DMS79 (cell line): ENCODE data around the gene TRIOBP.

Source experiments
- DNase-seq: peaks from one replicate; lab custom pipeline; 2025; lab: John Stamatoyannopoulos, UW

TRIOBP gene

DNA sequence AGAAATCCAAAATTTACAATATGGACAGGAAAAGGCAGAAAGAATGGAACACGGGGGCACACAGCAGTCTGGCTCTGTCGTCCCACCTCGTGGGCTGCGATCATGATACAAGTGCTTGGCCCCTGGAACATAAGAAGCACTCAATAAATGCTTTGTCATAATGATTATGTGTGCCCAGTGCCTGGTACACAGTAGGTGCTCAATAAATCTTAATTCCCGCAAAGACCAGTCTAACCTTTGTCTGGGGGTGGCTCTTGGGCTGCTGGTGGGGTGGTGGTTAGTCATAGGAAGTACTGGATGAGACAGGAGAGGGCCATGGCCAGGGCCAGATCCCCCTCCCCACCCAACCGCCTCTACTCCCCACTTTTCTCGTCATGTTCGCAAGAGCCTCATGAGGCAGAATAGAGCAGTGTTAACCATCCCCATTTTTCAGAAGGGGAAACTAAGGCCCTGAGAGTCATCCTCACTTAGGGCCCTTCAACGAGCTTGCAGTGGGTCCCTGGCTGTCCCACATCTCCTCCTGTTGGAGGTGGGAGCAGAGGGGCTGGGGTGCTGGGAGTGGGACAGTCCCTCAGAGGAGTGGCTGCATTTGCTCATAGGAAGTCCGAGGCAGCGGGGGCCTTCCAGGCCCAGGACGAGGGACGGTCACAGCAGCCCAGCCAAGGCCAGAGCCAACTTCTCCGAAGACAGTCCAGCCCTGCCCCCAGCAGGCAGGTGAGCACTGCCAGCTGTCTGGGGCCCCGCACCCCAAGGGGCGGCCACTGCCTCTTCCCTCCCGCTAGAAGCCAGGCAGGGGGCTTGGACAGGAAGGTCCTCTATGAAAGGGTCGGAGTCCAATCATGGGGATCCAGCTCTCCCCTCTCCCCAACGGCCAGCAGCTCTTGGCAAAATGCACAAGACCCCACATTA is 36.1 kb downstream of the TRIOBP start:
- no peak for DNase-seq

DNA sequence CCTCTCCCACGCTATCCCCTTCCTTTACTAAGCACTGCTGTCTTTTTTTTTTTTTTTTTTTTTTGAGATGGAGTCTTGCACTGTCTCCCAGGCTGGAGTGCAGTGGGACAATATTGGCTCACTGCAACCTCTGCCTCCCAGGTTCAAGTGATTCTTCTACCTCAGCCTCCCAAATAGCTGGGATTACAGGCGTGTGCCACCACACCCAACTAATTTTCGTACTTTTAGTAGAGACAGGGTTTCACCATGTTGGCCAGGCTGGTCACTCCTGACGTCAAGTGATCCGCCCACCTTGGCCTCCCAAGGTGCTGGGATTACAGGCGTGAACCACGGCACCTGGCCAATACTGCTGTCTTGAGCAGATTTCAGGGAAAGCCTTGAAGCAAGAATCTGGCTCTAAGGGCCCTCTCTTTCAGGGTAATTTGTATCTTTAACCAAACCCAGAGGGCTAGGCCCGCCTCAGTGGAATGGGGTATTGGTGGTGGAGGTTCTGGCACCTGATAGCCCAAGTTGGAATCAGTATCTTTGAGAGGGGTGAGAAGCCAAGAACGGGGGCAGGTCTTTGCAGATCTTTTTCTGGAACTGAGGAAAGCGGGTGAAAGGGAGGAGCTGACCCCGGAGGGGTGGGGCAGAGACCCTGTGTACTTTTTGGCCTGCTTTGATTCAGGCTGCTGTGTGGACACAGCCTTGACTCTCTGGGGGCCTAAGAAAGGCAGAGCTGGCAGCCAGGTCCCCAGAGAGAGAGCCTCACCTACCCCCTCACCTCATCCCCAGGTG is 37.0 kb downstream of the TRIOBP start:
- no peak for DNase-seq

DNA sequence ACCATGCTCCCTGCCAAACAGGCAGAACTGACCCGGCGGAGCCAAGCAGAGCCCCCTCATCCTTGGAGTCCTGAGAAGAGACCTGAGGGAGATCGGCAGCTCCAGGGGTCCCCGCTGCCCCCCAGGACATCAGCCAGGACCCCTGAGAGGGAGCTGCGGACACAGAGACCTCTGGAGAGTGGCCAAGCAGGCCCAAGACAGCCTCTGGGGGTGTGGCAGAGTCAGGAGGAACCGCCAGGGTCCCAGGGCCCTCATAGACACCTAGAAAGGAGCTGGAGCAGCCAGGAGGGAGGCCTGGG is 37.5 kb downstream of the TRIOBP start:
- no peak for DNase-seq

DNA sequence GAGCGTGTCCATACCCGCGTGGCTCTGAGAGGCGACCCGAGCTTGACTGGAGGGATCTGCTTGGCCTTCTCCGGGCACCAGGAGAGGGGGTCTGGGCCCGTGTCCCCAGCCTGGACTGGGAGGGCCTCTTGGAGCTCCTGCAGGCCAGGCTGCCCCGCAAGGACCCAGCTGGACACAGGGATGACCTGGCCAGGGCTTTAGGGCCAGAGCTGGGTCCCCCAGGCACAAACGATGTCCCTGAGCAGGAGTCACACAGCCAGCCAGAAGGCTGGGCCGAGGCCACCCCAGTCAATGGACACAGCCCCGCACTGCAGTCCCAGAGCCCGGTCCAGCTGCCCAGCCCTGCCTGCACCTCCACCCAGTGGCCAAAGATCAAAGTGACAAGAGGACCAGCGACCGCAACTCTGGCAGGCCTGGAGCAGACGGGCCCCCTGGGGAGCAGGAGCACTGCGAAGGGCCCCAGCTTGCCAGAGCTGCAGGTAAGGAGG is 38.2 kb downstream of the TRIOBP start:
- DNase-seq, result no peak

DNA sequence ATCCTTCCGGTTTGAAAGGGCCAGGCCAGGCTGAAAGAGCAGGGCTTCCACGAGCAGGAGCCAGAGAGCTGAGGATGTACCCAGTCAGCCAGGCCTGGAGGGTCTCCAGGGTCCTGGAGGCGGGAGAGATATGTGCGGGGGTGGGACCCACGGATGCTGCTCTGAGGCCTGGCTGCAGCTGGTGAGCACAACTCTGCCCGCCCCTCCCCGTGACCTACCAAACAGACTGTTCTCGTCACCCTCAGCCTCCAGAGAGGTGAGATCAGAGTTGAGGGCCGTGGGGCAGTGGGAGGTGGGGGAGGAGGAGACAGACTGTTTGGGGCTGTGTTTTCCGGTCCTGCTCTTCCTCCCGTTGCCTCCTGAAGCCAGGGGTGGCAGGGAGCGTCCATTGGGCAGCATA is 42.2 kb downstream of the TRIOBP start:
- DNase-seq, result no peak

DNA sequence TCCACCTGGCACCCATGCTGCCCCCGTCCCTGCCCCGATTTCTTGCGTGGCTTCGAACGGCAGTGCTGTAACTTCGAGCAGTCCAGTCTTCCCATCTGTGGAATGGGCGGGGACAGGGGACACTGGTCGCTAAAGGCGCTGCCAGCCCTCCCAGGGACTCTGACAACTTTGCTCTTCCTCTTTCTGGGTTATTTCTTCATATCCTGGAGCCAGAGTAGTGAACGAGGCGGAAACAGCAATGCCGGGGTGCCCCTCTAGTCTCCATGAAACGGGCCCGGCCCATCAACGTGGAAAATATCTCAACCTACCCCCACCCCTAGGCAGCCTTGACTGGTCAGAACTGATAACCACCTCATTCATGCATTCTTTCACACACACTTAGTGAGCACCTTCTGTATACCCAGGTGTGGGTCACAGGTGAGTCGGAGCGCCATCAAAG is 42.8 kb downstream of the TRIOBP start:
- no peak for DNase-seq

DNA sequence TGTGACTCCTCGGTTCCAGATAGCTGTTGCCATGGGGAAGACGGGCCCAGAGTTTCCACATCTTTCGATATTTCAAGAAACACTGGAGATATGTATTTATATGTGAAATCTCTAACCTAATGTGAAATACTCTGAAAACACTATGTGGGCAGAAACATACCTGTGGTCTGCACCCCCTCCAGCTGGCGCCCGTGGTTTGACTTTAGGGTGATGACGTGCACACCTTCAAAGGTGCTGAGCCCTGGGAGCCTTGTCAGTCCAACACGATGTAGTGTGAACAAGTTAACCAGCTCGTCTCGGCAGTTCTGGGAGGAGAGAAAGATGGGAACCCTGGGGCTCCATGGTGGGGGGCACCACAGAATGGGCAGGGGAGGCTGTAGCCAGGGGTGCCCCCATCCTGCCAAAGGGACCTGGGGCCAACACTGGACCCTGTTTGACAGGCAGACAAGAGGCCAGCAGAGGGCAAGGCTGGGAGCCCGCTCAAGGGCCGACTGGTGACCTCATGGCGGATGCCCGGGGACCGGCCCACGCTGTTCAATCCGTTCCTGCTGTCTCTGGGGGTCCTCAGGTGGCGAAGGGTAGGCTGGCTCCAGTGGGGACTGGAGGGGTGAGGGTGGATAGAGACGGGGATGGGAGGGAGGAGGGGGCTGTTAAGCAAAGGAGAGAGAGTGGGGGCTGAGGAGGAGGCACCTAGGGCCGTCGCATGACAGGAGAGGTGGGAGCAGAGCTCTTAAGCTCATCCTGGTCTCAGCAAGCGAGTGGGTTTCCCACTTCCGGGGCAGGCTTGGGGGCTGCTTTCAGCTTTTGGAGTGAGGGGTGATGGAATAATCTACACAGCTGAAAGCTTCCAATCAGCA is 43.8 kb downstream of the TRIOBP start:
- no peak for DNase-seq

DNA sequence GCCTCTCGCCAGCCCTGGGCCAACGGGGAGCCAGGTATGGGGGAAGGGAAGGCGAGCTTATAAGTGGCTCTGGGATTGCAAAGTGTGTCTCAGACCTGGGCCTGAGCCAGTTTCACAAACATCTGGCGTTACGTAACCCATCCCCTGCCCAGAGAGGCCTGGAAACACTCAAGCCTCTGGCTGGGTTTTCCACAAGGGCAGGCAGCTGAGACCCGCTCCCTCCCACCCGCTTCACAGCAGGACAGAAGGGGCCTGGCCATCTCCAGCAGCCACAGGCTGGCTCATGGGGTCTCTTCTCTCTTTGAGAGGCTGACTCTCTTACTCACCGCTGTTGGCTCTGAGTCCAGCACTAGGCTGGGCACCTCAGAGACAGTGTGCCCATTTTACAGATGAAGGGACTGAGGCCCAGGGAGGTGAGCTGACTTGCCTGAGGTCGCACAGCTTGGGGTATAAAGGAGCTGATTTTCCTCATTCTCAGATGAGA is 44.5 kb downstream of the TRIOBP start:
- DNase-seq, result peak; percentile 79

DNA sequence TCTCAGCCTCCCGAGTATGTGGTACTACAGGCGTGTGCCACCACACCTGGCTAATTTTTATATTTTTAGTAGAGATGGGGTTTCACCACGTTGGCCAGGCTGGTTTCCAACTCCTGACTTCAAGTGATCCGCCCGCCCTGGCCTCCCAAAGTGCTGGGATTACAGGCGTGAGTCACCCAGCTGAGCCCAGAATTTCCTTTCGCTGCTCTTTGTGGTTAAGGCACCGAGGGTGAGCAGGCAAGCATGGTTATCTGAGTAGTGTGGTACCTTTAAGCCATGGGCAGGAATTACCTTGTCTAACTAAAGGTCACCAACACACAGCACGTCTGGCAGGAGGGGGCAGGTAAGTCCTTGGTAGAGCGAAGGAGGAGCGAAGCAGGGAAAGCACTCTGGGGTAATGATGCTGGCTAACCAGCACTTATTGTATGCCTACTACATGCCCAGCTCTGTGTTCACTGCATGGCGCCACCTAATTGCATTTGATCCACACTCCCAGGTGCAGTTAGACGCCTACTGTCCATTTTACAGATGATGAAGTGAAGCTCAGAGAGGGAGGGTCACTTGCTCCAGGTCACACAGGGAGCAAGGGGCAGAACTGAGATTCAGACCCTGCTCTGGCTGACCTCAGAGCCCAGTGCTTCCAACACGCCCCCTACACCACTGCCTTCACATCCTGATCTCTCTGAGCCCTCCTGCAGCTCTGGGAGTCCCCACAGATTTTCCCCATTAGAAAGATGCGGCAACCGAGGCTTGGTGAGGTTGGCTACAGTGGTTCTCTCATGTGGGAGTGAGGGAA is 45.7 kb downstream of the TRIOBP start:
- DNase-seq, result no peak

DNA sequence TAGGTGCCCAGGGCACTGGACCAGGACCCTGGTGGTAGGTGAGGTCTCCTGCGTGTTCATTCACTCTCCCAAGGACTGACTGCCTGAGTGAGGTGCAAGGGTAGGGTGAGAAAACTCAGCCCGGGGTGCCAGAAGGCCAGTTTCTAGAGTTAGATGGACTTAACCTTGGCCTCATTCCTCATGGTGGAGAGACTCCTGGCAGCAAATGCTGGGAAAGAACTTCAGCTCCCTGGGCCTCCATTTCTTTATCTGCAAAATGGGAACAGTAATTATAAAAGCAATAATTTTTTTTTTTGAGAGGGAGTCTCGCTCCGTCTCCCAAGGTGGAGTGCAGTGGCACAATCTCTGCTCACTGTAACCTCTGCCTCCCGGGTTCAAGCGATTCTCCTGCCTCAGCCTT is 47.7 kb downstream of the TRIOBP start:
- no peak for DNase-seq

DNA sequence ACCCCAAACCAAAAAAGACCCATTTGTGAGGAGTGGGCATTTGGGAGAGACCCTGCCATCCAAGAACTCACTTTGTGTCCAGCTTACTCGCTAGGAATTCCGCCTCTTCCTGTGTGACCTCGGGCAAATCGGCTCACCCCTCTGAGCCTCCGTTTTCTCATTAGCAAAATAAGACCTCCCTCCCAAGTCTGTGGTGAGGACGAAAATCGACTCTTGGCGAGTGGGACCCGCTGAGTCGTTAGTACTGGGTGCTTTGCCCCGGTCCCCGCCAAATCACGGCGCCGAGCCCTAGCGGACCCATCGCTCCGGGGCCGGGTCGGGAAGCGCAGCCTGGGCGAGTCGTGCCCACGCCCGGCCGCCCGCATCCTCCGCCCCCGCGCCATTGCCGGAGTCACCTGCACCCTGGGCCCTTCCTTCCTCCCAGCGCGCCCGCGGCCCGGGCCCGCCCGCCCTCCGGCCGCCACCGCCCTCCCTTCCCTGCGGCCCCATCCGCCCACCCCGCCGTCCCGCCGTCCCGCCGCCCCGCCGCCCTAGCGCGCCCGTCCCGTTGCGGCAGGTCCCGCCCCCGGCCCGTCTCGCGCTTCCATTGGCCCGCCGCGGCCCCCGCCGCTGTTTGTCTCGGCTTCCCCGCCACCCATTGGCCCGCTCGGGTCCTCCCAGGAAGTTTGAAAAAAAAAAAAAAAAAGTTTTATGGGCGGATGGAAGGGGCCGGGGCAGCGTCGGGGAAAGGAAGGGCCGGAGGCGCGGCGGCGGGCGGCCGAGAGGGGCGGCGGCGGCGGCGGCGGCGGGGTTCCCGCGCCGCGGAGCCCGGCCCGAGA is 48.9 kb downstream of the TRIOBP start:
- peak; percentile 38 for DNase-seq

DNA sequence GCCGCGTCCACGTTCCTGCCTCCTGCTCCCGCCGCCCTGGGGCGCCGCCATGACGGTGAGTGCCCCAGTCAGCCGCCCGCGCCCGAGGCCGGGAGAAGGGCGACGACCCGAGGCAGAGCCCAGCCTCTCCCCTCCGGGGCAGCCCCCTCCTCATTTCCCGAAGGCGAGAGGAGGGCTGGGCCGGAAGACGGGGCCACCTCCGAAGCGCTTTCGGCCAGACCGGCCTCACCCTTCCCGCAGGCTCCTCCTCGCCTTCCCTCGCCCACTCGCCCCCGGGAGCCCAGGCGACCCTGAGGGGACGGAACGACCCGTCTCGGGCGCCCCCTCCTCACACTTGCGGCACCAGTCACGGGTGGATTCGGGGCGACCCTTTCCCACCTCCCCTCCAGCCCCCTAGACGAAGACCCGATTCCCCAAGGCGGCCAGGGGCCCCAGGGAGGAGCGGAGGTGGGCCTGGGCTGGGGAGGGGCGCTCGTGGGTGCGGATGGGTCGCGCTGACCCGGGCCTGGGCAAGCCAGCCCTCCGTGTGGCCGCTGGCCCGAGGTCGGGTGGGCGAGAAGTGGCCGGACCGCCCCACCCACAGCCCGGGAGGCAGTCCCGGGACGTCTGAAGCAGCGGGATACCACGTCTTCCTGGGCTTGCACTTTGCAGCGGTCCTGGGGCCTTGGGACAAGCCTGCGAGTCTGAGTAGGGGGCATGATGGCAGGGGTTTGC is 49.7 kb downstream of the TRIOBP start:
- DNase-seq, result no peak

DNA sequence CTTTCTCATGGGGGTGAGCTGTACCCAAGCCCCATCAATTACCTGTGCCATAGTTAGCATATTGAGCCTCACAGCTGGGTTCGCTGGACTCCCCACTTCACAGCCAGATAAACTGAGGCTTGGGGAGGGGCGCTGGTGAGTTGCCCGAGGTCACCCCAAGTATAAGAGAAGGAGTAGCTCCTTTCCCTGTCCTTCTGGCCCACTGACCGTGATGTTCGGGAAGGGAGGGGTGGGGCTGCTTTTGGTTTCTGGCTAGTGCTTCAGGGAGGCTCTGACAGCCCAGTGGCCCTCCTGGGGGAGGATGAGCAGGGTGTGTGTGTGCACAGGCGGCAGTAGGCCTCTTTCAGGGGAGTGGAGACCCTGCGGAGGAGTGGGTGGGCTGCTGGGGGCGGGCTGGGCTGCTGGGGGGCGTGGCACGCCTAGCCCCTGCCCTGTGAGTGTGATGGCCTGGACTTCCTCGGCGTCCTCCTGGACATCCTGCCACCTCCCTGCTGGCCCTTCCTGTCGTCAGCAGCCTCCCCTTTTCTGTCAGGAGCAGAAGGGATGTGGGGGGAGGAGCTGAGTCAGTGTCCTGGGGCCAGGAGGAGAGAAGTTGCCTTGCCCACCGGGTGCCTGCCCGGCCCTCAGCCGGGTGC is 50.3 kb downstream of the TRIOBP start:
- DNase-seq, result no peak

DNA sequence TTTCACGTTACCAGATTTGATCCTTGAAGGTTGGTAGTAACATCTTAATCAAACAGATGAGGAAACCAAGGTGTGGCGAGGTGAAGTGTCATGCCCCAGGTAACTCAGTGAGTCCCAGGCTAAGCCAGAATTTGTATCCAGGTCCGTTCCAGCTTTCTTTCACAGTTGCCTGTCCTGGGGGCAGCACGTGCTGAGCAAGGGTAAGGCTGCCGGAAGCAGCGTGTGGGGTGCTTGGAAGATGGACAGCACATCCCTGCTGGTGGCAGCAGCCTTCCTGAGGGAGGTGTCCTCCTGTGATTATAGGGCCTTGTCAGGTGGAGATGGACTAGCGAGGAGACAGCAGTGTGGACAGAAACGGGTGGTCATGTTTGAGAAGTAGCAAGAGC is 50.9 kb downstream of the TRIOBP start:
- DNase-seq, result no peak

DNA sequence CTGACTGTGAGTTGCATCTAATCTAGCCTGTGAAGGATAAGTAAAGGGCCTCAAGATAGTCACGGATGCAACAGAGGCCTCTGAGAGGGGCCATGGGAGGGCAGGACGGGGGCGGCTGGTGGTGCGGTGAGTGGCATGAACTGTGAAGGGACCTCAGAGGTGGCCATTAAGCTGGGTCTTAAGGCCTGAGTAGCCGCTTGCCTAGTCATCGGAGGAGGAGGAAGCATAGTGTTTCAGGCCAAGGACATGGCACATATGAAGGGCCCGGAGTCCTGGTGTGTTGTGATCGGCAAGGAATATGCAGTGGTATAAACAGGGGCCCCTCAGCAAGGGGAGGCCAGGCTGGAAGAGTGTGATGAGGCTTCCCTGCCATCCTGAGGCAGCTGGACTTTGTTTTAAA is 51.8 kb downstream of the TRIOBP start:
- no peak for DNase-seq

DNA sequence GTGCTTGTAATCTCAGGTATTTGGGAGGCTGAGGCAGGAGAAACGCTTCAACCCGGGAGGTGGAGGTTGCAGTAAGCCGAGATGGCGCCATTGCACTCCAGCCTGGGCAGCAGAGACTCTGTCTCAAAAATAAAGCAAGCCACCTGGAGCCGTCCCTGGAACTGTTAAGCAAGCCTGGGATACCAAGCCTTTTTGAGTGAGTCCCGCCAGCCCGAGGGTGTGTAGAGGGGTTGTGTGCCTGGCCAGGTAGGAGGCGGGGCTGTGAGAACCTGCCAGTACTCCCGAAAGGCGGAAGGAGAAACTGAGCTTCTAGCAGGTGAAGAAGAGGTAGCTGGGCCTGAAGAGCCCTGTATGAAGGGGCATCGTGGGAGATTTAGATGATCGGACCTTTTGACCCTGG is 52.4 kb downstream of the TRIOBP start:
- DNase-seq, result no peak

DNA sequence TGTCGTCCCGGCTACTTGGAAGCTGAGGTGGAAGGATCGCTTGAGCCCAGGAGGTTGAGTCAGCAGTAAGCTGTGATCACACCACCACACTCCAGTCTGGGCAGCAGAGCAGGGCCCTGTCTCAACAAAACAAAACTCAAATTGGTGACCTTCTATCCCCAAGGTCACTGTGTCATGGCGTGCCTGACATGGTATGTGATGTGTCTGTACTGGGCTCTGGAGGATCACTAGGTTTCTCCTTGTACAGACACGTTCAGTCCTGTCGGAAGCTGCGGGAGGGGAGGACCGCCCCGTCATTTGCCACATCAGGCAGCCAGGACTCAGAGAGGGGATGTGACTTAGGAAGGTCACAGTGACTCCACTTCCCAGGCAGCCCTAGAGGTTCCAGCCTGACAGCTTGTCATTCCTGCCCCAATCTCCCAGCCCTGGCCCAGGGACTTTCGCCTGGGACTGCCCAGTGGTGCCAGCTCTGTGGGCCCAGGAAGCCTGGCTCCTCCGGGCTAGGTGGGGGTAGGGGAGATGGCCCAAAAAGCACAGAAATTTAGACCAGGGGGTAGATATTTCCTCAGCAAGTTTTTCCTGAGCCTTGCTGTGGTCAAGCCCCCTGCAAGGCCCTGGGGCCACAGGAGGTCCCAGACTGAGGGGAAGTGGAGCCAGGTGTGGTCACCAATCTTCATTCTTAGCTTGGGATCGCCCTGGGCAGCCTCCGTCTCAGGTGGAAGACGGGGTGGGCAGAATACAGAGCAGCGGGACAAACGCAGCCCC is 53.2 kb downstream of the TRIOBP start:
- DNase-seq, result no peak

DNA sequence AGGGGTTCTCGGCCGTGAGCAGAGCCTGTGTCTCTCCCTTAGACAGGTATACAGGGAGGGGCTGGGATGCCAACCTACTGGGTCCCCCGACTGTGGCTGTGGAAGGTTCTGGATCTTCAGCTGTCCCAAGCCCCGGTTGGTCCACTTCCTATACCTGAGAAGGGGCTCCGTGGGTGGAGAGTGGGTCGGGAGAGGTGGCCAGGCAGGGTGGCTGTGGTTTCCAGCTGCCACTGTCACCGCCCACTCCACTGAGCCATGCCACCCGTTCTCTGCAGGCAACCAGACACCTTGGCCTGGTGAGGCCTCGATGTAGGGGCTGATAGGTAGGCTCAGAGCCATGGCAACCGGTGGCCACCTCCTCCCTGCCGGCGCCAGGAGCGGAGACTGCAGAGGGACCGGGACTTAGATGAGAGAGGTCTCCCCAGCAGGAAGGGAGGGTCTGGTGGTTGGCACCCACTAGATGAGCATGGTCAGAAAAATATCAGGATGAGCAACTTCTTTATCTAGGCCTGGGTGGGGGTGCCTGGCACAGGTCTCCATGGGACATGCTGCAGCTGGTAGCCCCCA is 53.8 kb downstream of the TRIOBP start:
- no peak for DNase-seq
